M059J (cell line): ENCODE measurements around the gene NKAP. TPM values are rescaled to one million over a fixed set of nuclear protein-coding genes. Genes with fewer than 3 reads are reported as not detected.
A peak's percentile ranks its signal among the peaks of the same experiment; 100 is the strongest.
"Not testable (repeated sequence)": the region's sequence is repeated elsewhere in the genome, so short reads cannot be mapped to it uniquely, and the experiment has no call there.

ENCODE experiments used
- DNase-seq: peaks from one replicate; pipeline ENCODE4 v3.0.0-alpha.2; 2012; ENCODE audit warnings: low read depth
- total RNA-seq: library from RNA; depleted of rRNA; stranded (reverse); fragments of >200 nt; shearing (Covaris generic); gene quantifications from 2 replicates; pipeline ENCODE4 v1.2.3, GENCODE V29; 2014; rRNA removed

The NKAP gene
- total RNA-seq: 3.3 and 8.9 TPM in 2 replicates

DNA sequence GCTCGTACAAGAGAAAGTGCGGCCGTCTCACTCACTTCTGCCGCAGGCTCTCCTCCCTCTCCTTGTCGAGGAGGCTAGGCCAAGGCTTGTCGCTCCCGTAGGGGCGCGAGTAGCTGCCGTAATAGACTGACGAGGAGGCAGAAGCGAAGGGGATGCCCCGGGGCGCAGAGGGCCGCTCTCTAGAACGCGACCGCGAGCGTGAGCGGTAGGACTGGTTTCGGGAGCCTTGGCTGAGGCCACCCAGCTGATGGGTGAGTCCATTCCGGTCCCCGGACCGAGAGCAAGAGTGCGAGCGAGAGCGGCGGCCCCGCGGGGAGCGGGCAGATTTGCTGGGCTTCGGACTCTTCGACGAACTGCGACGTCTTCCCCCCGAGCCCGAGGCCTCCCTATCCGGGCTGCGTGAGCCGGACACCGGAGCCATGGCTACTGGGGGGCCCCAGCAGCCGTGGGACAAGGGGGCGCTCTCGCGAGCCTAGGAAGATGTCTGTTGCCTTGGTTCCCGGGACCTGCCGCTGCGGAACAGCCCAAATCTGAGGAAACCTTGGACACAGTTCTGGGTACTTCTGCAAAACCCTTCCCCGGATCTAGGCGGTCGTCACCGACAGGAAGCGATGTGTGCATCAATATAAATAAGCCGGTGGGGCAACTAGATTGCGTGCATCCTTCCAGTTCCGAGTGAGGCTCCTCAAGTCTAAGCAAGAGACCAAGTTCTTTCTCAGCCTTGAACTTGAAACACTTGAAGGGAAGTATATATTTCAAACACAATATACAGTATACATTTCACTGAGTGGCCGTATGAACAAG is at the start of gene NKAP:
Gene NKAP, minus strand, starts transcription at position 567 of the 804 bp plus-strand sequence. Its CDS starts 146 bp downstream, at position 421.
- peak; percentile 95 for DNase-seq

- DNase-seq: no peak
These were observed 47.6 kb upstream of the NKAP start for GRCh38 chrX:119991005-119991787.

DNA sequence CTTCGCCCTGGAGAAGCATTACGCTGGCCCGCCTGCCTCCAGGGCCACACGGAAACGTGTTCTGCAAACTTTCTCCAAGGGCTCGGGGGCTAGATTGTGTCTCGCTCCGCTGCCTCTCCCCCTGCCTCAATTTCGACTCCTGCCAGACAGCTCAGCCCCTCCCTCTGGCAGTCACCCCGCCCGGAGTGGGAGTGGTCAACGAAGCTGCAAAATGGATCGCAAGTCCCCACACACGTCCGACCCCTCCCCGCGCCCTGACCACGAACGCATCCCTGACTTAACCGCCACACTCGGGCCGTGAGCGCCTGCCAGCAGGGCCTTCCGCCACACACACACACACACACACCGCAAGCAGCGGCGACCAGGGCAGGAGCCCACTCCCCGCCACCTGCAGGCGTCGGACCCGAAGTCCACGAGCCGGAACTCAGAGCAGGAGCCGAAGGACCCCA is 47.0 kb upstream of the NKAP start:
- no peak for DNase-seq

DNA sequence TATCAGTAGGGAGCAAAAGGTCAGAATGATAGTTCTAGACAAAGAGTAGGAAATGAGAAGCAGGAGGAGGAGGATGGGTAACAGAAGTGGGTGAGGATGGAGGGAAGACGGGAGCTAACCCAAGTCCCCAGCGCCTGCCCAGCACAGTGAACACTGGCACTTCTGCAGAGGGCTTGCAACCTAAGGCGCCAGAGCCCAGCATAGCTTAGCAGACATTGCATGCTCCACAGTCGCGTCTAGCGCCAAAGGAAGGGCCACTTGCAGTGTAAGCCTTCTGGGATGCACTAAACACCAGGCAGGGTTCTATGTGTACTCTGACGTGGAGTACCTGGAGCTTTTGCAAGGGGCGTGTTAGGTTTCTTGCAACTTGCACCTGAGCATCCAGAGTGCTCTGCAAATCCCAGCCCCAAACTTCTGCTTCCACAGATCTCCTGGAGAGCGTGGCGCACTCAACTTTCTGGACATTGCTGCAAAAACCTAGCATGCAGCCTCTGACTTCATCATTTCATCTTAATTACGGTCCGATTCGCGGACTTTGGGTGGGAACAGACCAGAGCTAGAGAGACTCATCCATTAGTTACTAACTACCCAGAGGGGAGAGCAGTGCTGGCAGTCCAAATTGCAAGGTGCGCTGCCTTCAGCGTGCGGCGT is 46.5 kb upstream of the NKAP start:
- DNase-seq: no peak

- no peak for DNase-seq
These were observed 42.7 kb upstream of the NKAP start for GRCh38 chrX:119986203-119986602.

GRCh38 chrX:119984652-119985051 is 41.1 kb upstream of the NKAP start:
- DNase-seq: no peak

- no peak for DNase-seq
These were observed 39.9 kb upstream of the NKAP start for GRCh38 chrX:119983494-119983893.

GRCh38 chrX:119982145-119982544 is 38.6 kb upstream of the NKAP start:
- DNase-seq: no peak

- peak; percentile 49 for DNase-seq
These were observed 37.9 kb upstream of the NKAP start for GRCh38 chrX:119981286-119982070.

DNA sequence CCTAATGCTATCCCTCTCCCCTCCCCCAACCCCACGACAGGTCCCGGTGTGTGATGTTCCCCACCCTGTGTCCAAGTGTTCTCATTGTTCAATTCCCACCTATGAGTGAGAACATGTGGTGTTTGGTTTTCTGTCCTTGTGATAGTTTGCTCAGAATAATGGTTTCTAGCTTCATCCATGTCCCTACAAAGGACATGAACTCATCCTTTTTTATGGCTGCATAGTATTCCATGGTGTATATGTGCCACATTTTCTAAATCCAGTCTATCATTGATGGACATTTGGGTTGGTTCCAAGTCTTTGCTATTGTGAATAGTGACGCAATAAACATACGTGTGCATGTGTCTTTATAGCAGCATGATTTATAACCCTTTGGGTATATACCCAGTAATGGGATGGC is 33.6 kb upstream of the NKAP start:
- DNase-seq: not testable (repeated sequence)

DNA sequence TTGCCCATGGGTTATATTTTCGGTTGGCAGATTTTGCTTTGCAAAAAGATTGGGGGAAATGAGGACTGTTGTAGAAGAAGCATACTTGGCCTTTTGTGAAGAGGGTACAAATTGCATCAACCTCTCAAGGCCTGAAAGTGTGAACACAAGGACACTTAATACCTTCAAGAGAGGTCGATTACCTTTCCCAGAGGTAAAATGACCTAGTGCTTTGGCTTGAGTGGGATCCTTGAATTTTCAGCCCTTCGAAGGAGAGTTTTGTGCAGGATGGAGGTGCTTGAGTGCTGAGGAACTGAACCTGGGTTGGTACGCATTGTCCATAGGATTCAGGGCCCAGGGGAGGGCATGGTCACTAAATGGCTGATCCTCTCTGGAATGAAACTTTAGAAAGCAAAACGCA is 27.6 kb upstream of the NKAP start:
- DNase-seq: no peak

DNA sequence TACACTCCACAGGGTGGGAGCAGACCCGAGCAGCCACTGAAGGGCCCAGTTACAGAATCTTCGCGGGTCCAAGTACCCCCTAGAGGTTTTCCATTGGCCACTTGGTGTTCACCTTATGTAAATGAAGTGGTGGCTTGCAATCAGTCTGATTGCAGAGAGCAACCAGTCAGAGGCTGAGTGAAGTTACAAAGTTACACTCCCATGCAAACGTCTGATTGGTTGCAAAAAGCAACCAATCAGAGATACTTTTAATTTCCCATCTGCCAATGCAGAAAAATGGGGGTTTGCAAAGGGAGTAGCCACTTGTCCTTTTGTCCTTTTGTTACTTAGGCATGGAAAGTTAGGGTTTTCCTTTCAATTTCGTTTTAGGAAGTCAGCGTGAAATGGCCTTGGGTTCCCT is 27.0 kb upstream of the NKAP start:
- peak; percentile 53 for DNase-seq

GRCh38 chrX:119966837-119967236 is 23.3 kb upstream of the NKAP start:
- DNase-seq: not testable (repeated sequence)

GRCh38 chrX:119960625-119961024 is 17.1 kb upstream of the NKAP start:
- no peak for DNase-seq

DNA sequence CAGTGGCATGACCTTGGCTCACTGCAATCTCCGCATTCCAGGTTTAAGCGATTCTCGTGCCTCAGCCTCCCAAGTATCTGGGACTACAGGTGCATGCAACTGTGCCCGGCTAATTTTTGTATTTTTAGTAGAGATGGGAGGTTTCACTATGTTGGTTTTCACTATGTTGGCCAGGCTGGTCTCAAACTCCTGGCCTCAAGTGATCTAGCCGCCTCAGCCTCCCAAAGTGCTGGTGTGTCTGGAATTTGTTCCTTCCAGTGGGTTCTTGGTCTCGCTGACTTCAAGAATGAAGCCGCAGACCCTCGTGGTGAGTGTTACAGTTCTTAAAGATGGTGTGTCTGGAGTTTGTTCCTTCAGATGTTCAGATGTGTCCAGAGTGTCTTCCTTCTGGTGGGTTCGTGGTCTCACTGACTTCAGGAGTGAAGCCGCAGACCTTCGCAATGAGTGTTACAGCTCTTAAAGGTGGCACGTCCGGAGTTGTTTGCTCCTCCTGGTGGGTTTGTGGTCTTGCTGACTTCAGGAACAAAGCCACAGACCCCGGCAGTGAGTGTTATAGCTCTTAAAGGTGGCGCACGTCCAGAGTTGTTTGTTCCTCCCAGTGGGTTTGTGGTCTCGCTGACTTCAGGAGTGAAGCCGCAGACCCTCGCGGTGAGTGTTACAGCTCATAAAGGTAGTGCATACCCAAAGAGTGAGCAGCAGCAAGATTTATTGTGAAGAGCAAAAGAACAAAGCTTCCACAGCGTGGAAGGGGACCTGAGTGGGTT is 12.4 kb upstream of the NKAP start:
- not testable (repeated sequence) for DNase-seq

- no peak for DNase-seq
These were observed 10.8 kb upstream of the NKAP start for GRCh38 chrX:119954374-119954773.

- DNase-seq: no peak
These were observed 4.8 kb upstream of the NKAP start for GRCh38 chrX:119948381-119948780.

DNA sequence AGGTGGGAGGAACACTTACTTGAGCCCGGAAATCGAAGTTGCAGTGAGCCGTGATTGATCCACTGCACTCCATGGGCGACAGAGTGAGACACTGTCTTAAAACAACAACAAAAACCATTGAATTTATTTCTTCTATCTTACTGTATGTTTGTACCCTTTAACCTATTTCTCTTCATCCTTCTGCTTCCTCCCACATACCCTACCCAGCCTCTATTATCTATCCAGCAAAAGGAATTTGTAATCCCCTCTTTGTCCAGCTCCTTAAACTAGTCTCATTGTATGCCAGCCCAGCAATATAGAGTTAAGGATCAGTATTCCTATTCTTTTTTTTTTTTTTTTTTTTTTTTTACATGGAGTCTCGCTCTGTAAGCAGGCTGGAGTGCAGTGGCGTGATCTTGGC is 1.9 kb upstream of the NKAP start:
- DNase-seq: no peak

DNA sequence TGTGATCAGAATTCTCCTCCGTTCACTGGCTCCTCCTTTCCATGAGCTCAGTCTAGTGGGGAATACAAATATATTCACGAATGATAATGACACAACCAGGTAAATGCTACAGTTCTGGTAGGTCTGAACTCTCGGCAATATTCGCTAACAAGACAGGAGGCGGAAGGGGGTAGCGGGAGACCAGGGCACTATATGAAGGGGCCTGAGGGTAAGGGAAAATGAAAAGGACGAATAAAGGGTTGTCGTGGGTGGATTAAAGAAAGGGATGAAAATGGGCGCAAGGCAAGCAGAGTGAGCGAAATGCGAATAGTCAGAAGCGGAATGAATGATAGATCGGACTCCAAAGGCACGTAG is 743 bp downstream of the NKAP start:
- no peak for DNase-seq

GRCh38 chrX:119942173-119942819 is 1.3 kb downstream of the NKAP start:
- DNase-seq: no peak
